CD14-positive monocyte (primary cell): ENCODE measurements around the gene FYTTD1. TPM values are rescaled to one million over a fixed set of nuclear protein-coding genes. Genes with fewer than 3 reads are reported as not detected.

Experiments
- DNase-seq, 3 donors: peaks; one replicate each; pipeline ENCODE4 v3.0.0-alpha.2; 2011 to 2022
- H2AFZ ChIP-seq: 2 replicates; pipeline ENCODE4 v1.6.0; 2012; ENCODE audit warnings: mild to moderate bottlenecking, low read depth, low read length, inconsistent platforms; ENCODE audit not compliant: insufficient read depth, poor library complexity, severe bottlenecking
- H3K27ac ChIP-seq, 2 donors: 1 replicate in 1 of 2; 2 replicates in 1 of 2; pipeline ENCODE4 v1.5.1; 2012 to 2013; ENCODE audit warnings: low read length in 2 of 2, control low read depth in 1 of 2, inconsistent platforms in 1 of 2, low read depth in 1 of 2, mild to moderate bottlenecking in 1 of 2
- H3K27me3 ChIP-seq, 2 donors: one replicate each; pipeline versions ENCODE4 v1.6.0 to v1.6.1; 2011 to 2013; ENCODE audit warnings: low read length in 2 of 2; ENCODE audit not compliant: control insufficient read depth in 2 of 2, insufficient read depth in 2 of 2
- H3K36me3 ChIP-seq, 2 donors: replicated peaks in 1 of 2; 1 replicate in 1 of 2; 2 replicates in 1 of 2; pipeline versions ENCODE4 v1.5.1 to v1.6.1; 2012 to 2013; ENCODE audit warnings: low read length in 2 of 2, control low read depth in 1 of 2, inconsistent platforms in 1 of 2, mild to moderate bottlenecking in 1 of 2; ENCODE audit not compliant: insufficient read depth in 2 of 2, control insufficient read depth in 1 of 2
- H3K4me1 ChIP-seq, 2 donors: 1 replicate in 1 of 2; 2 replicates in 1 of 2; pipeline versions ENCODE4 v1.5.1 to v1.6.1; 2012 to 2013; ENCODE audit warnings: low read length in 2 of 2, control low read depth in 1 of 2, inconsistent platforms in 1 of 2, mild to moderate bottlenecking in 1 of 2, moderate library complexity in 1 of 2; ENCODE audit not compliant: insufficient read depth in 2 of 2, control insufficient read depth in 1 of 2
- H3K4me2 ChIP-seq: replicated peaks from 2 replicates; pipeline ENCODE3; 2012; ENCODE audit warnings: low read length, moderate library complexity, mild to moderate bottlenecking; ENCODE audit not compliant: poor library complexity, severe bottlenecking; ENCODE audit errors: extremely low read depth
- H3K4me3 ChIP-seq, 3 experiments: fragments of 200-600 bp in 1 of 3; sonication (generic) in 1 of 3; replicated peaks in 1 of 3; 1 replicate in 2 of 3; 2 replicates in 1 of 3; pipeline ENCODE4 v1.5.1; 2011 to 2013; ENCODE audit warnings: low read length in 3 of 3, mild to moderate bottlenecking in 3 of 3, control low read depth in 2 of 3, low read depth in 2 of 3, inconsistent platforms in 1 of 3, moderate library complexity in 1 of 3
- H3K79me2 ChIP-seq: 2 replicates; pipeline ENCODE4 v1.6.0; 2012; ENCODE audit warnings: mild to moderate bottlenecking, control low read depth, inconsistent platforms, low read length, moderate library complexity; ENCODE audit not compliant: insufficient read depth
- H3K9ac ChIP-seq: 2 replicates; pipeline ENCODE4 v1.6.0; 2017; ENCODE audit warnings: low read length, mild to moderate bottlenecking; ENCODE audit not compliant: insufficient read depth, poor library complexity, severe bottlenecking
- H3K9me3 ChIP-seq, 2 donors: replicated peaks in 1 of 2; 1 replicate in 1 of 2; 2 replicates in 1 of 2; pipeline versions ENCODE4 v1.5.1 to v1.6.1; 2012 to 2013; ENCODE audit warnings: low read length in 2 of 2, control low read depth in 1 of 2; ENCODE audit not compliant: control insufficient read depth in 1 of 2, insufficient read depth in 1 of 2
- H4K20me1 ChIP-seq: 2 replicates; pipeline ENCODE4 v1.6.0; 2012; ENCODE audit warnings: mild to moderate bottlenecking, low read length, control low read depth, moderate library complexity; ENCODE audit not compliant: insufficient read depth
- H3K27ac Mint-ChIP-seq, 7 donors: one replicate each; pipeline ENCODE4 v1.8.0; 2020; ENCODE audit warnings: mild to moderate bottlenecking in 7 of 7, mixed read lengths in 7 of 7, moderate library complexity in 6 of 7, inconsistent platforms in 2 of 7
- H3K27me3 Mint-ChIP-seq, 3 donors: one replicate each; pipeline ENCODE4 v1.8.0; 2021 to 2022; ENCODE audit warnings: low read depth in 3 of 3, mild to moderate bottlenecking in 3 of 3, mixed read lengths in 3 of 3, moderate library complexity in 3 of 3, inconsistent platforms in 1 of 3
- H3K36me3 Mint-ChIP-seq, 2 donors: one replicate each; pipeline ENCODE4 v1.8.0; 2020; ENCODE audit warnings: mixed read lengths in 2 of 2, inconsistent platforms in 1 of 2, mild to moderate bottlenecking in 1 of 2
- H3K4me1 Mint-ChIP-seq: one replicate; pipeline ENCODE4 v1.8.0; 2020; ENCODE audit warnings: mild to moderate bottlenecking, mixed read lengths
- H3K4me3 Mint-ChIP-seq, 2 donors: one replicate each; pipeline ENCODE4 v1.8.0; 2020; ENCODE audit warnings: mild to moderate bottlenecking in 2 of 2, mixed read lengths in 2 of 2, moderate library complexity in 1 of 2
- H3K9me3 Mint-ChIP-seq, 7 donors: one replicate each; pipeline ENCODE4 v1.8.0; 2020 to 2022; ENCODE audit warnings: mixed read lengths in 7 of 7, mild to moderate bottlenecking in 6 of 7, moderate library complexity in 6 of 7, inconsistent platforms in 2 of 7
- WGBS: methylation state at CpG from one replicate; pipeline ENCODE4 v1.1.5; 2013; ENCODE audit warnings: missing lambda C conversion rate; ENCODE audit not compliant: insufficient coverage; 5-methylcytosine and 5-hydroxymethylcytosine counted together
- intact Hi-C, 2 donors: fragments of 100-400 bp; cut with micrococcal nuclease; formaldehyde crosslinking; loops; one replicate each; pipeline versions ENCODE4 v1.15.0 to v1.15.1; 2023
- polyA plus RNA-seq, 3 donors: library from polyadenylated mRNA; depleted of rRNA in 1 of 3; unstranded in 2 of 3; stranded (reverse) in 1 of 3; fragments of 300-500 nt in 2 of 3; fragments of >200 nt in 1 of 3; fragmentation: Illumina TruSeq in 2 of 3; gene quantifications; 1 replicate in 2 of 3; 2 replicates in 1 of 3; pipeline ENCODE4 v1.2.3, GENCODE V29; 2012 to 2021
- TF ChIP-seq, protein P1 (sequence below): fragments of 200-600 bp; IDR thresholded peaks from one replicate; pipeline ENCODE4 v1.8.0; 2022; ENCODE audit warnings: antibody characterized with exemption, mild to moderate bottlenecking

FYTTD1 gene
- polyA plus RNA-seq, 3 donors = 11.5 to 73.2 (median 59.4) TPM

DNA sequence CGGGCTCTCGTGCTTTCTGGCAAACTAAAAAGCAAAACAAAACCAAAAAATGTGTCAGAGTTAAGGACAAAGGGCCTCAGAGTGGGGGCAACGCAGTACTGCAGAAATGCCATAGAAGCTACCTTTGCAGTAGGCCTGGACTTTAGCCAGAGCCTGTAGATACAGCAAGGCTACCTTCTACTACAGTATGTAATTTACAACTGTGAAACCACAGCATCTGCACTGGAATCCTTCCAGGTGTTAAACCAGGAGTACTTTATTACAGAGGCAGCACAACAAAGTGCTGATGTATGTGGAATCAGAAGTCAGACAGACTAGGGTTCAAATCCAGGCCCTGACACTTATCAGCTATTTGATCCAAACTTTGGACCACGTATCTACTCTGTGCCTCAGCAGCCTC, 47.8 kb upstream of the FYTTD1 start:
- TF ChIP-seq, protein P1, sequence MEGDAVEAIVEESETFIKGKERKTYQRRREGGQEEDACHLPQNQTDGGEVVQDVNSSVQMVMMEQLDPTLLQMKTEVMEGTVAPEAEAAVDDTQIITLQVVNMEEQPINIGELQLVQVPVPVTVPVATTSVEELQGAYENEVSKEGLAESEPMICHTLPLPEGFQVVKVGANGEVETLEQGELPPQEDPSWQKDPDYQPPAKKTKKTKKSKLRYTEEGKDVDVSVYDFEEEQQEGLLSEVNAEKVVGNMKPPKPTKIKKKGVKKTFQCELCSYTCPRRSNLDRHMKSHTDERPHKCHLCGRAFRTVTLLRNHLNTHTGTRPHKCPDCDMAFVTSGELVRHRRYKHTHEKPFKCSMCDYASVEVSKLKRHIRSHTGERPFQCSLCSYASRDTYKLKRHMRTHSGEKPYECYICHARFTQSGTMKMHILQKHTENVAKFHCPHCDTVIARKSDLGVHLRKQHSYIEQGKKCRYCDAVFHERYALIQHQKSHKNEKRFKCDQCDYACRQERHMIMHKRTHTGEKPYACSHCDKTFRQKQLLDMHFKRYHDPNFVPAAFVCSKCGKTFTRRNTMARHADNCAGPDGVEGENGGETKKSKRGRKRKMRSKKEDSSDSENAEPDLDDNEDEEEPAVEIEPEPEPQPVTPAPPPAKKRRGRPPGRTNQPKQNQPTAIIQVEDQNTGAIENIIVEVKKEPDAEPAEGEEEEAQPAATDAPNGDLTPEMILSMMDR = no peak
- H3K4me2 ChIP-seq = no peak overlapping the region
- no peak overlapping the region for H3K9ac ChIP-seq
- no peak overlapping the region for H2AFZ ChIP-seq
- H3K27me3 ChIP-seq = no peaks in the 10 kb centered on the region
- no peaks in the 10 kb centered on the region for H3K9me3 ChIP-seq
- Mint-ChIP-seq H3K9me3 (peaks cover 0 to 8% (median 4%) of the 10 kb centered on the region in 7 donors), H3K36me3 (peaks cover 80 to 94% of the 10 kb centered on the region in 2 donors), H3K4me3 (no peak overlapping the region), H3K27me3 (peaks cover 0 to 3% (median 1%) of the 10 kb centered on the region in 3 donors), H3K4me1 (no peaks in the 10 kb centered on the region), H3K27ac (peak overlapping the region in 1 of 7 donors; percentile 20)
- H3K27ac ChIP-seq = no peak overlapping the region
- no peaks in the 10 kb centered on the region for H3K4me1 ChIP-seq
- no peaks in the 10 kb centered on the region for H3K79me2 ChIP-seq
- intact Hi-C loops = no loop called here
- 100% methylated on average over 3 of the region's 4 CpGs for WGBS
- H3K36me3 ChIP-seq = peaks cover 65 to 99% of the 10 kb centered on the region in 2 donors
- no peak overlapping the region for H3K4me3 ChIP-seq
- no peak for DNase-seq
- H4K20me1 ChIP-seq = peaks cover 15% of the 10 kb centered on the region

DNA sequence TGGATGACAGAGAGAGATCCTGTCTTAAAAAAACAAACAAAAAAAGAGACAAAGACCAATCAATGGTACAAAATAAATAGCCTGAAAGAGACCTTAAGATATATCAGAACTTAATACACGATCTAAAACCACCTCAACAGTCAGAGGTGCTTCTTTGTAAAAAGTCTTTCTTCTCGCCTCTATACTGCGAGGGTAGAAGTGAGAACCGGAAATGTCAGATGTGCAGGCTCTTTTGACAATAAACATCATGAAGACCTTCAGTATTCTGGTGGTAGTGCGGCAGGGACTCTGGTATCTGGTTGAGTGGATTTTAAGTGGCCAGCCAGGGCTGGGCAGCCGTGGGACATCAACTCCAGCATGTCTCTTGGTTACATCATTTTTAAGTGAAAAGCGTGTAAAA, 43.0 kb upstream of the FYTTD1 start:
- peaks cover 6 to 10% of the 10 kb centered on the region in 2 donors for H3K4me1 ChIP-seq
- H3K4me3 Mint-ChIP-seq = no peak overlapping the region
- intact Hi-C loops = no loop called here
- no peak overlapping the region for H3K27ac ChIP-seq
- peaks cover 20% of the 10 kb centered on the region for H3K79me2 ChIP-seq
- TF ChIP-seq, protein P1 = no peak
- H3K27me3 Mint-ChIP-seq = peaks cover 0 to 1% (median 1%) of the 10 kb centered on the region in 3 donors
- no peaks in the 10 kb centered on the region for H3K27me3 ChIP-seq
- peaks cover 30 to 53% of the 10 kb centered on the region in 2 donors for H3K36me3 ChIP-seq
- peaks cover 42 to 59% of the 10 kb centered on the region in 2 donors for H3K36me3 Mint-ChIP-seq
- no peak overlapping the region for H3K9ac ChIP-seq
- WGBS = 100% methylated on average over 6 of the region's 7 CpGs
- H3K4me1 Mint-ChIP-seq = peaks cover 8% of the 10 kb centered on the region
- H3K27ac Mint-ChIP-seq = no peak overlapping the region
- H3K9me3 Mint-ChIP-seq = peaks cover 0 to 3% (median 0%) of the 10 kb centered on the region in 7 donors
- no peak overlapping the region for H2AFZ ChIP-seq
- no peak overlapping the region for H3K4me2 ChIP-seq
- no peak overlapping the region for H3K4me3 ChIP-seq
- no peak for DNase-seq
- H3K9me3 ChIP-seq = no peaks in the 10 kb centered on the region
- peaks cover 15% of the 10 kb centered on the region for H4K20me1 ChIP-seq
